ENCODE results near the gene C9orf85. TPM values are rescaled to one million over a fixed set of nuclear protein-coding genes. Genes with fewer than 3 reads are reported as not detected.

The C9orf85 gene
- total and polyA plus RNA-seq, 2 experiments from 2014 or later = 12.2 to 20.3 TPM

- H3K79me2 ChIP-seq = peaks cover 3% of the 10 kb centered on the region
- no peaks in the 10 kb centered on the region for H4K20me1 ChIP-seq (ENCODE audit: insufficient read depth, poor library complexity, severe bottlenecking)
- no peaks in the 10 kb centered on the region for H3K9me2 ChIP-seq (replicated peaks; ENCODE audit: insufficient read depth)
- no peak for TF ChIP-seq EZH2phosphoT487 (IDR thresholded peaks at IDR 0.05; ENCODE audit: low read depth, severe bottlenecking, unreplicated experiment)
- TF ChIP-seq CTCF (IDR thresholded peaks at IDR 0.05; ENCODE audit: poor library complexity) = peak; percentile 34
- no peak for DNase-seq (ENCODE audit: low spot score)
- no peaks in the 10 kb centered on the region for H3K27me3 ChIP-seq
- no peak overlapping the region for H2AFZ ChIP-seq
- H3K9me3 ChIP-seq (ENCODE audit: low read depth) = no peaks in the 10 kb centered on the region
- H3K4me2 ChIP-seq = no peak overlapping the region
- no peak overlapping the region for H3K27ac ChIP-seq
- H3K4me3 ChIP-seq = no peak overlapping the region
- H3K36me3 ChIP-seq (replicated peaks; ENCODE audit: insufficient read depth, low read depth) = no peaks in the 10 kb centered on the region
- no peaks in the 10 kb centered on the region for H3K4me1 ChIP-seq (ENCODE audit: insufficient read depth)
Measured at GRCh38 chr9:71975833-71976232, 64.4 kb downstream of the C9orf85 start.

- TF ChIP-seq CTCF (IDR thresholded peaks at IDR 0.05; ENCODE audit: poor library complexity) (no peak), EZH2 (IDR thresholded peaks at IDR 0.05; ENCODE audit: borderline replicate concordance) (no peak), EZH2phosphoT487 (IDR thresholded peaks at IDR 0.05; ENCODE audit: low read depth, severe bottlenecking, unreplicated experiment) (no peak)
- no peak overlapping the region for H2AFZ ChIP-seq
- DNase-seq (ENCODE audit: low spot score) = no peak
- no peak overlapping the region for H3K27ac ChIP-seq
- no peaks in the 10 kb centered on the region for H3K36me3 ChIP-seq (replicated peaks; ENCODE audit: insufficient read depth, low read depth)
- 84% methylated on average over 3 of the region's 3 CpGs for WGBS (ENCODE audit: low lambda C conversion rate, missing lambda C conversion rate)
- H3K4me3 ChIP-seq = no peak overlapping the region
- no peak overlapping the region for H3K4me2 ChIP-seq
- H3K9me2 ChIP-seq (replicated peaks; ENCODE audit: insufficient read depth) = no peaks in the 10 kb centered on the region
- no peaks in the 10 kb centered on the region for H3K79me2 ChIP-seq
- no peaks in the 10 kb centered on the region for H3K27me3 ChIP-seq
- no peaks in the 10 kb centered on the region for H4K20me1 ChIP-seq (ENCODE audit: insufficient read depth, poor library complexity, severe bottlenecking)
- no peaks in the 10 kb centered on the region for H3K9me3 ChIP-seq (ENCODE audit: low read depth)
- H3K4me1 ChIP-seq (ENCODE audit: insufficient read depth) = no peaks in the 10 kb centered on the region
Measured at GRCh38 chr9:71977003-71977402, 65.6 kb downstream of the C9orf85 start.

GRCh38 chr9:71980266-71981190, 69.1 kb downstream of the C9orf85 start:
- H3K79me2 ChIP-seq = no peaks in the 10 kb centered on the region
- H3K4me1 ChIP-seq (ENCODE audit: insufficient read depth) = no peaks in the 10 kb centered on the region
- H3K27me3 ChIP-seq = no peaks in the 10 kb centered on the region
- no peak overlapping the region for H2AFZ ChIP-seq
- no peak overlapping the region for H3K4me2 ChIP-seq
- no peaks in the 10 kb centered on the region for H4K20me1 ChIP-seq (ENCODE audit: insufficient read depth, poor library complexity, severe bottlenecking)
- H3K4me3 ChIP-seq = no peak overlapping the region
- H3K9me3 ChIP-seq (ENCODE audit: low read depth) = no peaks in the 10 kb centered on the region
- H3K27ac ChIP-seq = no peak overlapping the region
- no peak for TF ChIP-seq EZH2 (IDR thresholded peaks at IDR 0.05; ENCODE audit: borderline replicate concordance)
- no peak for TF ChIP-seq EZH2phosphoT487 (IDR thresholded peaks at IDR 0.05; ENCODE audit: low read depth, severe bottlenecking, unreplicated experiment)
- TF ChIP-seq CTCF (IDR thresholded peaks at IDR 0.05; ENCODE audit: poor library complexity) = no peak
- WGBS (ENCODE audit: low lambda C conversion rate, missing lambda C conversion rate) = 67% methylated on average over 5 of the region's 5 CpGs
- no peaks in the 10 kb centered on the region for H3K9me2 ChIP-seq (replicated peaks; ENCODE audit: insufficient read depth)
- H3K36me3 ChIP-seq (replicated peaks; ENCODE audit: insufficient read depth, low read depth) = no peaks in the 10 kb centered on the region
- no peak for DNase-seq (ENCODE audit: low spot score)
